ENCODE measurements around the gene MAN2A1. TPM values are rescaled to one million over a fixed set of nuclear protein-coding genes. Genes with fewer than 3 reads are reported as not detected.
"Not testable (repeated sequence)": the region's sequence is repeated elsewhere in the genome, so short reads cannot be mapped to it uniquely, and the experiment has no call there.

The MAN2A1 gene
- polyA plus RNA-seq, 1 donor (not counting 4 experiments of a cell fraction or from before 2014, with no cell fraction given): 63.8 TPM

- Histone ChIP-seq H3K9me3 (ENCODE audit: control insufficient read depth, low read depth, low read length) (no peaks in the 10 kb centered on the region), H3K9me1 (ENCODE audit: control insufficient read depth, extremely low read depth, insufficient read depth, low read length) (no peaks in the 10 kb centered on the region), H3K27ac (ENCODE audit: control insufficient read depth, insufficient read depth, low read length) (no peak overlapping the region), H3K36me3 (ENCODE audit: control insufficient read depth in 2 of 2, extremely low read depth in 1 of 2, insufficient read depth in 2 of 2, low read length in 2 of 2) (peaks cover 0 to 4% of the 10 kb centered on the region in 2 experiments), H3K79me2 (ENCODE audit: control insufficient read depth, insufficient read depth, low read length) (no peaks in the 10 kb centered on the region), H3K27me3 (ENCODE audit: control insufficient read depth, extremely low read depth, insufficient read depth, low read length) (no peaks in the 10 kb centered on the region), H2AFZ (ENCODE audit: control insufficient read depth, low read length) (no peak overlapping the region), H3K4me3 (ENCODE audit: control insufficient read depth in 2 of 3, extremely low read depth in 1 of 3, insufficient read depth in 2 of 3, low read depth in 1 of 3, low read length in 3 of 3) (no peak overlapping the region), H4K20me1 (ENCODE audit: control insufficient read depth, extremely low read depth, insufficient read depth, low read length) (no peaks in the 10 kb centered on the region), H3K4me2 (ENCODE audit: control insufficient read depth, extremely low read depth, insufficient read depth, low read depth, low read length) (no peak overlapping the region), H3K9ac (ENCODE audit: control insufficient read depth, extremely low read depth, insufficient read depth, low read length) (no peak overlapping the region), H3K4me1 (ENCODE audit: control insufficient read depth, extremely low read depth, insufficient read depth, low read length) (peaks cover 21% of the 10 kb centered on the region)
- DNase-seq (ENCODE audit: low read depth, low spot score) (no peak), FAIRE-seq (peak; percentile 65)
- dilution Hi-C loops (cut with MboI; ENCODE audit: extremely low pct_ligation_motif_present, low sequenced_read_pairs): no loop called here
- TF ChIP-seq CTCF (optimal IDR thresholded peaks at IDR 0.05 in 1 of 3, IDR thresholded peaks at IDR 0.05 in 1 of 3, conservative IDR thresholded peaks at IDR 0.05 in 1 of 3; ENCODE audit: extremely low read depth in 1 of 3, insufficient read depth in 2 of 3, low read length in 3 of 3) (no peak), EZH2 (IDR thresholded peaks at IDR 0.05; ENCODE audit: low read length) (no peak)
Observed at GRCh38 chr5:109830955-109831502, 141.3 kb downstream of the MAN2A1 start.

GRCh38 chr5:109832207-109833188 lies 142.8 kb downstream of the MAN2A1 start:
- H3K4me2 ChIP-seq (ENCODE audit: control insufficient read depth, extremely low read depth, insufficient read depth, low read depth, low read length); H3K27me3 ChIP-seq (ENCODE audit: control insufficient read depth, extremely low read depth, insufficient read depth, low read length); H3K9ac ChIP-seq (ENCODE audit: control insufficient read depth, extremely low read depth, insufficient read depth, low read length); H2AFZ ChIP-seq (ENCODE audit: control insufficient read depth, low read length); H3K9me3 ChIP-seq (ENCODE audit: control insufficient read depth, low read depth, low read length); H3K79me2 ChIP-seq (ENCODE audit: control insufficient read depth, insufficient read depth, low read length); H3K9me1 ChIP-seq (ENCODE audit: control insufficient read depth, extremely low read depth, insufficient read depth, low read length); H4K20me1 ChIP-seq (ENCODE audit: control insufficient read depth, extremely low read depth, insufficient read depth, low read length); H3K4me3 ChIP-seq (ENCODE audit: control insufficient read depth in 2 of 3, extremely low read depth in 1 of 3, insufficient read depth in 2 of 3, low read depth in 1 of 3, low read length in 3 of 3); FAIRE-seq; H3K36me3 ChIP-seq (ENCODE audit: control insufficient read depth in 2 of 2, extremely low read depth in 1 of 2, insufficient read depth in 2 of 2, low read length in 2 of 2); H3K27ac ChIP-seq (ENCODE audit: control insufficient read depth, insufficient read depth, low read length); DNase-seq (ENCODE audit: low read depth, low spot score); dilution Hi-C loops (cut with MboI; ENCODE audit: extremely low pct_ligation_motif_present, low sequenced_read_pairs): not testable (repeated sequence)
- peaks cover 11% of the 10 kb centered on the region for H3K4me1 ChIP-seq (ENCODE audit: control insufficient read depth, extremely low read depth, insufficient read depth, low read length)

All from keratinocyte (primary cell).